Ishikawa (cell line): ENCODE data around the gene AKTIP.

Experiments used
- EGR1 ChIP-seq: IDR thresholded peaks from 2 replicates; pipeline ENCODE4 v1.6.1; 2012
- EP300 ChIP-seq: IDR thresholded peaks from 2 replicates; pipeline ENCODE4 v1.6.1; 2012; ENCODE audit warnings: borderline replicate concordance
- FOXM1 ChIP-seq: IDR thresholded peaks from 2 replicates; pipeline ENCODE4 v1.6.1; 2012; ENCODE audit warnings: low read depth, borderline replicate concordance
- RAD21 ChIP-seq: IDR thresholded peaks from 2 replicates; pipeline ENCODE4 v1.6.1; 2012; ENCODE audit warnings: low read depth
- REST ChIP-seq: IDR thresholded peaks from 2 replicates; pipeline ENCODE4 v1.6.1; 2012; ENCODE audit warnings: low read depth, mild to moderate bottlenecking

- no peak for TF ChIP-seq EGR1
- TF ChIP-seq REST: no peak
- no peak for TF ChIP-seq EP300
- TF ChIP-seq RAD21: no peak
- TF ChIP-seq FOXM1: no peak
Observed at GRCh38 chr16:53498984-53499383, 4.0 kb downstream of the AKTIP start.
